SKM-1 (cell line): ENCODE results near the gene HNMT.
"Not testable (repeated sequence)": the region's sequence is repeated elsewhere in the genome, so short reads cannot be mapped to it uniquely, and the experiment has no call there.

Experiments
- DNase-seq: peaks from one replicate; lab custom pipeline; 2025; ENCODE audit not compliant: unreplicated experiment; lab: John Stamatoyannopoulos, UW

HNMT gene

GRCh38 chr2:138037090-138037489, 72.8 kb downstream of the HNMT start:
- DNase-seq = no peak

- DNase-seq = no peak
Measured at GRCh38 chr2:138040616-138041015, 76.3 kb downstream of the HNMT start.

- no peak for DNase-seq
Measured at GRCh38 chr2:138042311-138042710, 78.0 kb downstream of the HNMT start.

GRCh38 chr2:138043588-138043987, 79.3 kb downstream of the HNMT start:
- not testable (repeated sequence) for DNase-seq

GRCh38 chr2:138058427-138058826, 94.2 kb downstream of the HNMT start:
- no peak for DNase-seq

GRCh38 chr2:138059487-138060300, 95.4 kb downstream of the HNMT start:
- no peak for DNase-seq

- no peak for DNase-seq
Measured at GRCh38 chr2:138060301-138060635, 96.0 kb downstream of the HNMT start.

GRCh38 chr2:138061961-138062360, 97.7 kb downstream of the HNMT start:
- DNase-seq = no peak

- no peak for DNase-seq
Measured at GRCh38 chr2:138063181-138063580, 98.9 kb downstream of the HNMT start.
